ENCODE results near the gene MIPEP.
"Not testable (repeated sequence)": the region's sequence is repeated elsewhere in the genome, so short reads cannot be mapped to it uniquely, and the experiment has no call there.

MIPEP gene

DNA sequence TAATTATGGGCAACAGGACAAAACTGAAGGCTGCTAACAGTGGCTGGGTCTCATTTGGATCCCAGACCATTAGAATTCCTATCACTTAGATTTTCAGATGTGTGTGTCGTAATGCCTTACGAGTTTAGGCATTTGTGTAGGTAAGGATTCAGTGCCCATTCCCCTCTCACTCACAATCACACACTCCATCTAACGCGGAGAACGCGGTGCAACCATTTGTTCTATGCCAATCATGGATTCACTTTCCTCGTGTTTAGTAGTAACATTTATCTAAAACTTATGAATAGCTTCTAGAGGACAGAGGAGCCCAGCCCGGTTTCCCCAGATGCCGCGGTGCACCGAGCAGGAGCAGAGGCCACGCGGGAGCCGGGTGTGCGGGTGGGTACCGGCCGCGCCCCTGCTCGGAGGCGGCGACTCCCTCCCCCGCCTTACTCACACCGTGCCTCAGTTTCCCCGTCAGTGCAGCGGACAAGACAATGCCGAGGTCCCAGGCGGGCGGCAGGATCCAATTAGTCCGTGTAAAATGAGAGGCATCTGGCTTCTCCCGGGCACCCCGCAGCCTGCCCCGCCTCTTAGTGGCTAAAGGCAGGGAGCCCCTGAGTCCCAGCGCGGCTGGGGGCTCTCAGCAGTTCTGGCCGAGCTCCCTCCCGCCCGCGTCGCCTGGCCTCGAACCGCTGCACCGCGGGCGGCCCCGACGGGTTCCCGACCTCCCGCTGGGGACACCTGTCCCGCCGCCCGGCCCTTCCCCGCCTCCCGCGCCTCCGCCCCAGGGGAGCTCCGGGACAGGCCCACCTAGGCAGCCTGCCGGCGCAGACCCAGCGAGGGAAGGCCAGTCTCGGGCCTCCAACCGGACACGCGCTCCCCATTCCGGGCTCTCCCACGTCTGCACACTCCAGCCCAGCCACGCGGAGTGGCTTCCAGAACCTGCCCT lies 14.0 kb upstream of the MIPEP start:
- ATAC-seq (replicated peaks), result peak; percentile 19 to 33
- Mint-ChIP-seq H3K4me3 (peak overlapping the region; percentile 32 to 59), H3K27ac (no peak overlapping the region), H3K27me3 (peaks cover 39 to 45% of the 10 kb centered on the region in 2 donors), H3K9me3 (no peaks in the 10 kb centered on the region), H3K4me1 (peaks cover 2 to 7% of the 10 kb centered on the region in 2 donors), H3K36me3 (no peaks in the 10 kb centered on the region)
- no peak for DNase-seq

DNA sequence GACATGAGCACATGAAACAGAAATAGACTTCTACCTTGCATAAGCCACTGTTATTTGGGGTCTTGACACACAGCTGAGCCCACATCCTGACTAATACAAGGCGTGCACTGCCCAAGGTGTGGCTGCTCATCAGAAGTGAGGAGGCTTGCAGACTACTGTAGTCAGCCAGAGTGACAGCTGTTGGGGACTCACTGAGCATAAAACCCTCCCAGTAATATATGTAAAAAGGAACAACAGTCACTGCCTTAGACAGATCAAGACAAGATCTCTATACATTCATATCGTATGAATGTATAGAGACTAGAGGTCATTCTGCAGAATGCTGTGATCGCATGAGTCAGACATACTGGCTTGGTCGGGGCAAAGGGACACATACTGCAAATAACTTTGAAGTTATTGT lies 12.2 kb upstream of the MIPEP start:
- Mint-ChIP-seq H3K4me3 (no peak overlapping the region), H3K36me3 (no peaks in the 10 kb centered on the region), H3K27ac (no peak overlapping the region), H3K4me1 (peaks cover 2 to 7% of the 10 kb centered on the region in 2 donors), H3K27me3 (peaks cover 33 to 41% of the 10 kb centered on the region in 2 donors), H3K9me3 (no peaks in the 10 kb centered on the region)
- no peak for ATAC-seq (replicated peaks)
- no peak for DNase-seq

DNA sequence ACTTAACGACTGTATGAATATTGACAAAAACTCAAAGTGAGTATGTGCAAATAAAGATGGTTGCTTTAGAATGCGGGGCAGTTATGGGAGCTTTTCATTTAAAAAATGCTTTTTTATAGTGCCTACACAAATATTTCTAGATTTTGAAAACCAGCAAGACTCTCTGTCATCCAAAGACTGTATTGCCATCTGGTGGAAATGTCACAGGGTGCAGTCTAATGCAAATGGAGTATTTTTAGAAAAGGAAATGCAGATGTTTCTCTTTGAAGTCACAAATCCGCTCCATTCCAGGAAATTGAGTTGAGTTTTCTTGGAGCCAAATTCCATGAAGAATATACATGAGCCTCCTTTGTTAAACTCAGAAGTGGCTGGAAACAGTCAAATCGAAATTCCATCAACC lies 10.4 kb upstream of the MIPEP start:
- Mint-ChIP-seq H3K9me3 (no peaks in the 10 kb centered on the region), H3K36me3 (no peaks in the 10 kb centered on the region), H3K27ac (no peak overlapping the region), H3K27me3 (peaks cover 36 to 40% of the 10 kb centered on the region in 2 donors), H3K4me3 (no peak overlapping the region), H3K4me1 (peaks cover 2 to 7% of the 10 kb centered on the region in 2 donors)
- DNase-seq (no peak), ATAC-seq (replicated peaks) (peak; percentile 60 to 63)

GRCh38 chr13:23898101-23898500 lies 8.9 kb upstream of the MIPEP start:
- H3K27me3 Mint-ChIP-seq, result peaks cover 26 to 30% of the 10 kb centered on the region in 2 donors
- no peaks in the 10 kb centered on the region for H3K4me1 Mint-ChIP-seq
- ATAC-seq (replicated peaks), result no peak
- no peaks in the 10 kb centered on the region for H3K9me3 Mint-ChIP-seq
- DNase-seq, result no peak
- H3K36me3 Mint-ChIP-seq, result no peaks in the 10 kb centered on the region
- H3K4me3 Mint-ChIP-seq, result no peak overlapping the region
- H3K27ac Mint-ChIP-seq, result no peak overlapping the region

DNA sequence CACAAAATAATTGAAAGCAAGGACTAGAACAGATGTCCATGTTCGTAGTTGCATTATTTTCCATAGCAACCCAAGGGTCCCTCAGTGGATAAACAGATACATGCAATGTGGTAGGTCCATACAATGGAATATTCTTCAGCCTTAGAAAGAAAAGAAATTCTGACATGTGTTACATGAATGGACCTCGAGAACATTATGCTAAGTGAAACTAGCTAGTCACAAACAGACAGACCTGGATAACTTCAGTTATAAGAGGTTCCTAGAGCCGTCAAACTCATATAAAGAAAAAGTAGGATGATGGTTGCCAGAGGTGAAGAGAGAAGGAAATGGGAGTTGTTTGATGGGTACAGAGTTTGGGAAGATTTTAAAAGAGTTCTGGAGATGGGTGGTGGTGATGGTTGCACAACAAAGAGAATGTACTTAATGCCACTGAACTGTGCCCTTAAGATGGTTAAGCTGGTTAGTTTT lies 8.3 kb upstream of the MIPEP start, which contains the start of gene C1QTNF9B:
Gene C1QTNF9B (minus strand): TSS at position 51 of the 468 bp plus-strand sequence.
- not testable (repeated sequence) for H3K27ac Mint-ChIP-seq; H3K9me3 Mint-ChIP-seq; ATAC-seq (replicated peaks); H3K4me3 Mint-ChIP-seq; H3K36me3 Mint-ChIP-seq; H3K4me1 Mint-ChIP-seq; DNase-seq
- peaks cover 20 to 24% of the 10 kb centered on the region in 2 donors for H3K27me3 Mint-ChIP-seq

DNA sequence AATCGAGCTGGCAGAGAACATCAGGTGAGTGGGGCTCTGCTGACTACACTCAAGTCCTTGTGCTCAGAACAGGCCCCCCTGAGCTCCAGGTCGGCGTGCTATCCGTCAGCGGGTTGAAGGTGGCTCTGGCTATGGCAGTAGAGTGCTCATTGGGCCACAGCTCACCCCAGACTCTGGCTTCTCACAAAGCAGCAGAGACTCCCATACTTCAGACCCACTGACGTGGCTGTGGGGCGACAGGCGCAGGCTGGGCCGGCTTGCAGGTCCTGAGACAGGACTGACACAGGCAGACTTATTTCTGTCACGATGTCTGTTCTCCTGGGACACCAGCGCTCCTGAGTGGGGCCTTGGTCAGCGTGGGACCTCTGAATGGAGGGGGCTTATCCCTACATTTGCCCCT lies 5.5 kb upstream of the MIPEP start:
- not testable (repeated sequence) for H3K27ac Mint-ChIP-seq; H3K9me3 Mint-ChIP-seq; ATAC-seq (replicated peaks); DNase-seq; H3K4me3 Mint-ChIP-seq; H3K36me3 Mint-ChIP-seq; H3K4me1 Mint-ChIP-seq; H3K27me3 Mint-ChIP-seq

GRCh38 chr13:23893791-23894190 lies 4.6 kb upstream of the MIPEP start:
- H3K4me1 Mint-ChIP-seq, result peaks cover 8 to 12% of the 10 kb centered on the region in 2 donors
- H3K27ac Mint-ChIP-seq; DNase-seq; H3K4me3 Mint-ChIP-seq; H3K27me3 Mint-ChIP-seq; H3K9me3 Mint-ChIP-seq; H3K36me3 Mint-ChIP-seq; ATAC-seq (replicated peaks): not testable (repeated sequence)

- peak overlapping the region; percentile 98 to 99 for H3K4me3 Mint-ChIP-seq
- no peak for DNase-seq
- no peaks in the 10 kb centered on the region for H3K9me3 Mint-ChIP-seq
- peaks cover 10 to 20% of the 10 kb centered on the region in 2 donors for H3K4me1 Mint-ChIP-seq
- peaks cover 2 to 3% of the 10 kb centered on the region in 2 donors for H3K36me3 Mint-ChIP-seq
- peak; percentile 13 to 41 for ATAC-seq (replicated peaks)
- peaks cover 0 to under 1% of the 10 kb centered on the region in 2 donors for H3K27me3 Mint-ChIP-seq
- H3K27ac Mint-ChIP-seq, result peak overlapping the region; percentile 98
These were observed 711 bp upstream of the MIPEP start for GRCh38 chr13:23889615-23890607.

DNA sequence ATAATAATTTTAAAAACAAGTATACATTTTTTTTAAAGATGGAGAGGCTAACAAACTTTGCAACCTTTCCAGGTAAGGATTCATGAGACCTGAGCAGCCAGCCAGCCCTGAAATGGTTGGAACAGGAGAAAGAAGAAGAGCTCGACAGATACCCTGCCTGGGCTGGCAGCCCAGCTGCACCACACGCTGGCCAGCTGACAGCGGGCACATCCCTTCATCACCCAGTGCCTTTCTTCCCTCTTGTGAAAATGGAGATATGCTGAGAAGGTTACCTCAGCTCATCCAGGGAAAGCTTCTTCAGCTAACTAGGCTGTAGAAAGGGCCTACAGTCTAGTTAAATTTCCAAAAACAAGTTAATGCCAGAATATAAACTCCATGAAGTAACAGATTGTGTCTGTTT lies 4.8 kb downstream of the MIPEP start:
- H3K27me3 Mint-ChIP-seq; DNase-seq; H3K9me3 Mint-ChIP-seq; H3K27ac Mint-ChIP-seq; H3K4me3 Mint-ChIP-seq; ATAC-seq (replicated peaks): not testable (repeated sequence)
- Mint-ChIP-seq H3K4me1 (peaks cover 3 to 14% of the 10 kb centered on the region in 2 donors), H3K36me3 (peaks cover 19 to 35% of the 10 kb centered on the region in 2 donors)

DNA sequence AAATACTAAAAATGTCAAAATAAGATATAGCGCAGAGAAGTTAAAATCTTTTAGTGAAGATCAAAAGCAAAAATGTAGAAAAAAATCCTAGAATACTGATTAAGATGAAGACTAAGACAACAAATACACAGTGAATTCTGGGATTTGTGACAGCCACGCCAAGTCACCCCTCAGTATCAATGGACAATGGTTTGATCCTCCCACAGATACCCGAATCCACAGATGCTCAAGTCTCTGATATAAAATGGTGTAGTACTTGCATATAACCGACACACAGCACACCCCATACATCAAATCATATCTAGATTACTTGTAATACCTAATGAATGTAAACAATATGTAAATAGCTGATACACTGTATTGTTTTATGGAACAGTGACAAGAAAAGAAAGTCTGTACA lies 5.9 kb downstream of the MIPEP start:
- no peak for ATAC-seq (replicated peaks)
- no peak overlapping the region for H3K27ac Mint-ChIP-seq
- H3K9me3 Mint-ChIP-seq, result no peaks in the 10 kb centered on the region
- H3K4me1 Mint-ChIP-seq, result peaks cover 3 to 9% of the 10 kb centered on the region in 2 donors
- peaks cover 19 to 42% of the 10 kb centered on the region in 2 donors for H3K36me3 Mint-ChIP-seq
- DNase-seq, result no peak
- H3K27me3 Mint-ChIP-seq, result no peaks in the 10 kb centered on the region
- no peak overlapping the region for H3K4me3 Mint-ChIP-seq

- DNase-seq; H3K27me3 Mint-ChIP-seq; H3K4me1 Mint-ChIP-seq; H3K9me3 Mint-ChIP-seq; ATAC-seq (replicated peaks); H3K27ac Mint-ChIP-seq; H3K4me3 Mint-ChIP-seq: not testable (repeated sequence)
- H3K36me3 Mint-ChIP-seq, result peaks cover 19 to 44% of the 10 kb centered on the region in 2 donors
These were observed 7.8 kb downstream of the MIPEP start for GRCh38 chr13:23881402-23881800.

GRCh38 chr13:23880493-23881401 lies 8.5 kb downstream of the MIPEP start:
- not testable (repeated sequence) for H3K27ac Mint-ChIP-seq, H3K4me3 Mint-ChIP-seq
- H3K36me3 Mint-ChIP-seq, result peaks cover 25 to 50% of the 10 kb centered on the region in 2 donors

DNA sequence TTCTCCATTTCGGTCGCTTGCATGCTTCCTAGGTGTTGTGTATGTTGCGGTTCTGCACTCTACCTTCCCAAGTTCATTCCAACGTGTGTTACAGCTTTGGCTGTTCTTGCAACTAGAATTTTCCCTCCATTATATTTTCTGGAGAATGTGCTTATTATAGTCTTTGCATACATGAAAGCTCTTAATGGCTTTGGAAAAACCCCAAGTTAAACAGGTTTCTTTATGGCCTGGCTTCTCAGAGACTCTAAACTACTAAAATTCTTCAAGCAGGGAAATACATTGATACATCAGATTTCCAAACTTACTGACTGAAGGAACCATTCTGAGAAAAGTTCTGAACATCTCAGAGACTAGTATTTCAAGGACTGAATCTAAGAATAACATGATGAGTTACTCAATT lies 11.9 kb downstream of the MIPEP start:
- Mint-ChIP-seq H3K4me1 (no peaks in the 10 kb centered on the region), H3K4me3 (no peak overlapping the region), H3K9me3 (no peaks in the 10 kb centered on the region), H3K36me3 (peaks cover 13 to 47% of the 10 kb centered on the region in 2 donors), H3K27me3 (no peaks in the 10 kb centered on the region), H3K27ac (no peak overlapping the region)
- ATAC-seq (replicated peaks), result no peak
- DNase-seq, result no peak

More at GRCh38 chr13:23880493-23881401, 8.5 kb downstream of the MIPEP start:
- H3K9me3 Mint-ChIP-seq; H3K27me3 Mint-ChIP-seq; ATAC-seq (replicated peaks); DNase-seq; H3K4me1 Mint-ChIP-seq: not testable (repeated sequence)
